Measurements from ENCODE around the gene KLHL13.
"Not testable (repeated sequence)": the region's sequence is repeated elsewhere in the genome, so short reads cannot be mapped to it uniquely, and the experiment has no call there.

KLHL13 gene

GRCh38 chrX:117989512-117989911 lies 127.1 kb downstream of the KLHL13 start:
- no peak for DNase-seq

DNA sequence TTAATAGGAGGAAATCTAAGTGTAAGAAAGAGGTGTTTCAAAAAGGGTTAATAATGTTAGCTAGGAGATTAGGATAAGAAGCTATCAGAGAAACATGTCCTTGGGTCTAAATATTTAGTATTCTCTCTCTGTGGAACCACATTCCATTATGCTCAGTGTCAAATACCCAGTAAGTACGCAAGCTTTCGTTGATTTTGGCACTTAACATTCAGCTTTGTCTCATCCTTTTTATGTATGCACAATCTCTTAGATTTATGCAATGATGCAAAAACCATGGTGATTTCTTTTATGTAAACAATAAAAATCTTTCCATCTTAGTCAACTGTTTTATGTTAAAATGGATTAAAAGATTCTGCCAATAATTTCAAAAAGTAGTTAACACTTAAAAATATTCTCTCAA lies 129.2 kb downstream of the KLHL13 start:
- DNase-seq: no peak

DNA sequence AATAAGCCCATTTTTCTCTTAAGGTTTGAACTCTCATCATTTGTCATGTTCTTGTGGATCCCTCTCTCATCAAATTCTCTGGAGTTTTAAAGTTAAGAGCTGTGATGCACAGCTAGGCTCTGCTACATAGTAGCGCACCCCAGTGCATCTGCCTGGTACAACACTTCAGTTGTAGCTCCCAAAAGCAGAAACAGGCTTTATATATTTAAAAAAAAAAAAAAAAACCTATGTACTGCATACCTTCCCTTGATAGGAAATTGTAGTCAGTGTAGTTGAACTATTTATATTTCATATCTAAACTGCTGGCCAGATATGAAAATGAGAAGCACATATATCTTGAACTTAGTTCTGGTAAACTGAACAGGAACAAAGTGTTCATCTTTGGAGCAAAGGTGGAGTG lies 131.4 kb downstream of the KLHL13 start:
- DNase-seq: no peak

DNA sequence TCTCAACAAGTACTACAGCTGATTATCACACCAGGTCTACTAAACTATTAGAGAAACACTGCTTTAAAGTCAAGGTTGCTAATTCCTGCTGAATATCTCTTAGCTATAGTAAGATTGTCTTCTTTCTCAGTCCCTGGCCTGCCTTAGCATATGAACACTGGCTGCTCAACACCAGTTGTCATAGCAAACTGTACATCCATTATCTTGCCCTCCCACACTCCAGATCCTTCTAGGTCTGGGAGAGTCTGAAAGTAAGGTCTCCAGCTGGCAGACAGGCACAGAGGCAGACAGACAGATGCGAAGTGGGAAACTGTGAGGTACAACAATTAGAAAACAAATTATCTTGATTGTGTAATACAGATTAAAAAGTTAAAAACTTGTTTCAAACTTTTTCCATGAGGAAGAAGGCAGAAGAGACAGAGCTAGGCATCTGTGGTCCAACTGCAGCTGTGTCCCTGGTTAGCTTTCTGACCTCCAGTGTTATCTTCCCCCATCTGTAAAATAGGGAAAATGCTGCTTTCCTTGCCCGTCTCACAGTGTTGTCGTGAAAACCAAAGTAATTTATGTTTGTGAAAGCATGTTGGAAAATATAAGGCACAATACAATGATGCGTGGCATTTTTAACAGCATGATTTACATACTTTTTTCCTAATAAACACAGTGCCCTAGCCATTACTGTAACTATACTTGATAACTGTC lies 133.8 kb downstream of the KLHL13 start:
- DNase-seq: no peak

GRCh38 chrX:117978402-117978801 lies 138.2 kb downstream of the KLHL13 start:
- no peak for DNase-seq

- DNase-seq: no peak
These were observed 139.1 kb downstream of the KLHL13 start for GRCh38 chrX:117977526-117977925.

DNA sequence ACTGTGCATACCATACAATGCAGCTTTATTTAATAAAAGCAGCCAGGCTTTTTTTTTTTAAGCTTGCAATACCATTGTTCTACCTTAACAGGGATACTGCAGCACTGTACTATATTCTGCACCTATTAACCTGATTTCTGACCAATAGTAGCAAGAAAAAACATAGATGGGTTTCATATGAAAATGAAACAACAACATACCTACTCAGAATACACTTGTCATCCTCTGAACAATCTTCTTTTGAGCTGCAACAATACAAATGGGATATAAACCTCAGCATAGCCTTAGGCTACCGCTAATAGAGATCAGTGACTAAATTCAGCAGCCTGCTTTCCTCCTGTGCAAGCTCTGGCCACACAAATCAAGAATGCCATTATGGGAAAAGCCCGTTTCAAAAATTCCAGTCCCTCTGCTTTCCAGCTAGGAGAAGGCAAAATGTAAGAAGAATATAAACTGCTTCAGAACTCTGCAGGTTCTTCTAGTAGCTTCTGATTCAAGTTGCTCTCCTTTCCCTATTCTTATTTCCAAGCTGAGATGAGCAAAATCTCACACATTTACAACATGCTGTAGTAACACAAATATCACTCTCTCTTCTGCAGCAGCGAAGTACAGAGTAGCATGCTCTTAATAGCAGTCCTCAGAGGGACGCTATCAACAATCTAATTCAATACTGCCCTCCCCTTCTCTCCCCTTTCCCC lies 143.4 kb downstream of the KLHL13 start:
- DNase-seq: no peak

DNA sequence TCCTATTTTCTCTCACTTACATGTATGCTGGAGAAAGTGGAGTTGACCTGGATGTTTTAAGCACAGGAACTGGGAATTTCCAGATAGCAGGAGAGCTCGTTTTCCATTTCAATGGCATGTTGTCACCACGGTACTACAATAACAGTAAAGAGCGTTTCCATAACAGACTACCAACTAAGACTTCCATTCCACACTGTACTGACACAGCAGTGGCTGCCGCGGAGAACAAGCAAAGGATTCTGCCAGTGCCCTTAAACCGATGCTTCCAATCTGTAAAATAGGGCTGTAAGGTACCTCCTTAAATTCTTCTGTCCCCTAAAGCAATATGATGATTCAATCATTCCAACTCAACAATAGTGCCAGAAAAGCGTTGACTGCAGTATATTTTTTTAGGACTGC lies 143.9 kb downstream of the KLHL13 start:
- DNase-seq: no peak

DNA sequence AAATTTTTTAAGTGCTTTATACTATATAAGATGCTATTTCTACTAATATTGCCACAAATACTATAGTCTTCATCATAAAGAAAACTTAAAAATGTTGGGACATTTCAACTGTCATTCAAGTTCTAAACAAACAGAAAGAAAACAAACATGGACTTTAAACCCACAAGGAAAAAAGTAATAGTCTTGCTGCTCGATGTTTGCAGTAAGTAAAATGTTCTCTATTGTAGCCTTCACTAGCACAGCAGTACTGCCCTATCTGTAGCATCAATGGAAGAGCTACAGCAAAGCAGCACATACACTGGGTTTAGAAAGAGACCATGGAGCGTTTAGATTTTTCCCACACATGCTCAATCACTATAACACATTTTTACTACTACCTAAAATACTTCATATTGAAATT lies 146.8 kb downstream of the KLHL13 start:
- no peak for DNase-seq

DNA sequence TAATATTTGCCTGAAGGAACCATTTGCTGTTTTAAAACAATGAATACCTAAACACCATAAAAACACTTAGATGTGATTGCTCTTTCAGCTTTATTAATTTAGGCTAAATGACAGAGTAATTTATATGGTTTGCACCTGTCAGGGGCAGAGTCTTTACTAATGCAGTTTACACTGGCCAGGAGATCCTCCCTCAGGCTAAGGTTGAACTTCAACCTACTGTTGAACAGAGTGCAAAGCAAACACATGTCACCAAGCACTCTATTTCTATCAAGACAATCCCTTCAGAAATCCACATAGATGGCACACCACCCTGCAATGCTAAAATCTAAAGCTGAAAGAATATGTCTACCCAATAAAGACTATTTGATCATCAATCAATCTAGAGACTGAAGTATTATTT lies 147.3 kb downstream of the KLHL13 start:
- no peak for DNase-seq

GRCh38 chrX:117959045-117959444 lies 157.6 kb downstream of the KLHL13 start:
- no peak for DNase-seq

DNA sequence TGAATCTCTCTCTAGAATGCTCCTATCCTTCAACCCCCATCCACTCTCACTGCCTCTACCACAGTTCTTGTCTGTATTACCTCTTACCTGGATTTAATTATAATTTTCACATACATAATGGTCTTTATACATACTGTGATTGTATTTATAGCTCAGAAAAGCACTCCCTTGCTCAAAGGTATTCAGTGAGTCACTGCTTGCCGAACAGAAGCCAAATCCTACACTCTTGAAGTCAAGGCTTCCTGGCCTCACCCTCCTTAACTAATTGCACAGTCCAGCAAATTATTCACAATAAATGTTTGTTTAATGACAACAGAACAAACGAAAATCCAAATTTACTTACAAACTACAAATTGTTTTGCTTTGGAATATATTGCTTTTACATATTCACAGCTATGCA lies 159.5 kb downstream of the KLHL13 start:
- DNase-seq: no peak

GRCh38 chrX:117939296-117939695 lies 177.3 kb downstream of the KLHL13 start:
- DNase-seq: not testable (repeated sequence)

DNA sequence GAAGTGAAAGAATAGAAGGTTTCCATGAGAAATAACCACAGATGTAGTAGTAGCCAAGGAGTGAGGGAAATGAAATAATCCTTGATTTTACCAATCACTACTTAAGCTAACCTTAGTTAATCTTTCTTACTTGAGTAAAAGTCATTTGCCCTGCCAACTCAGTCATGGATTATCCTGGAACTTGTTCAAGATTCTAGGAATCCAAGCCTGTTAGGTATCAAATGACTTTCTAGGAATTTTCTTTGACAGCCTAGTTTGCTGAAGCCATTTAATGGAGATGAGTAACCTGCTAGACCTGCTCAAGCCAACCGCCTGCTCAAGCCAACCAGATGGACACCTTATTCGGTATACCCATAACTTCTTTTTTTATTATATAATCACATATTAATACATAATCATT lies 180.5 kb downstream of the KLHL13 start:
- no peak for DNase-seq

GRCh38 chrX:117930116-117930515 lies 186.5 kb downstream of the KLHL13 start:
- not testable (repeated sequence) for DNase-seq

DNA sequence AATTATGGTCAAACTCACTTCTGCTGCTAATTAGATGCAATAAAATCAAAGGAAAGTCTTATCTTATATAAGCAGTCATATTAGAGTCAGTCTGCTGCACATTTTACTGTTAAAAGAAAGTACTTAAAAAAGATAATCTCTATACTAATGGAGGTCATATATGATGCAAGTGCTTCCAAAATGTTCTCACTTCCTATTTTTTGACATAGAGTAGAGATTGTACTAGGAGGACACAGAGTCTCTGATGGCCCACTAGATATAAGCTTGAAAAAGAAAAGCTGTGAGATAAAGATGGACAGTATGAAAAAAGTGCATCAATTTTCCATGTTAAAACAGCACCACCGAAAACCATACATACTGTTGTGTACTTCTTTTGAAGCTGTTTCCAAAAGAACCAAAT lies 196.9 kb downstream of the KLHL13 start:
- no peak for DNase-seq

GRCh38 chrX:117910216-117910615 lies 206.4 kb downstream of the KLHL13 start:
- no peak for DNase-seq

GRCh38 chrX:117898226-117898625 lies 218.4 kb downstream of the KLHL13 start:
- DNase-seq: no peak

GRCh38 chrX:117895418-117895817 lies 221.2 kb downstream of the KLHL13 start:
- no peak for DNase-seq

DNA sequence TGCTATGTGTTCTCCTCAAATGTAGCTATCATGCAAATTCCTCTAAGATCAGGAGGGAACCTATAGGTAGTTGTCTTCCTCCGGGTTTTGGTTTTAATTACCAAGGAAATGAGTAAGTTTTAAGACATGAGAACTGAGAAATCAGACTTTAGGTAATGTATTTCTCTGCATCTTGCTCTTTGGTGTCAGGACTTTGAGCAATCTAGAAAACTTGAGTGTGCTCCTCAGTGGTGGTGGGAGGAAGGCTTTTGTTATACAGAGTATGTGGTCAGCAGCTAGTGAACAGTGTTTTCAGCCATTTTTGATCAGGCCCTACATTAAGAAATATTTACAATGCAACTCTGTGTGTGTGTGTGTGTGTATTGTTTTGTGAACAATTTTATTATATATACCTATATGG lies 224.1 kb downstream of the KLHL13 start:
- DNase-seq: no peak

DNA sequence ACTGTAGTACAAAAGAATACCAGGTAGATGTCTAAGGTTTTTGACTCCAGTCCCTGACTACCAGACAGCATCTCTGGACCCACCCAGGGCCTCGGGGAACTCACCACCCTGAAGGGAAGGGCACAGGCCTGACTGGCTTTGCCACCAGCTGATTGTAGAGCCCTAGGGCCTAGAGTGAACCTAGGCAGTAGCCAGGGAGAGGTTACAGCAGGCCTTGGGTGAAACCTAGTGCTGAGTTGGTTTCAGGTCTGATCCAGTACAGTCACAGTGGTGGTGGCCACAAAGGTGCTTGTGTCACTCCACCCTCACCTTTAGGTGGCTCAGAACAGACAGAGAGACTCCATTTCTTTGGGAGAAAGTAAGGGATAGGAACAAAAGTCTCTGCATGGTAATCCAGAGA lies 244.8 kb downstream of the KLHL13 start:
- DNase-seq: no peak

- no peak for DNase-seq
These were observed 256.1 kb downstream of the KLHL13 start for GRCh38 chrX:117860517-117860916.

DNA sequence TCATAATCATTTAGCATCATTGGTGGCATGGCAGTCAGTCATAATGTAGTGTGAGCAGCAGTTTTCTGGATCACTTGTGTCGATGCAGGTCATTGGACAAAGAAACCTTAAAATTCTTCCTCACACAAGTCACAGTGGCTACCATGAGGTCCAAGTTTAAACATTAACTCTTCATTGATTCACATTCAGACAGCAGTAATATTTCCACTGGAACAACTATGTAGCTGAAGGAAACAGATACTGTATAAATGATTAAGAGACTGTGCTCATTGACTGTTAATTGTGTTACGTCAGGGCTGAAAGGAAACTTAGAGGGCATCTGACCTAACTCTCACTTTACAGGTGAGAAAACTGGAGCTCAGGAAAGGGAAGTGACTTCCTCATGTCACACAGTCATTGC lies 261.8 kb downstream of the KLHL13 start:
- DNase-seq: no peak

DNA sequence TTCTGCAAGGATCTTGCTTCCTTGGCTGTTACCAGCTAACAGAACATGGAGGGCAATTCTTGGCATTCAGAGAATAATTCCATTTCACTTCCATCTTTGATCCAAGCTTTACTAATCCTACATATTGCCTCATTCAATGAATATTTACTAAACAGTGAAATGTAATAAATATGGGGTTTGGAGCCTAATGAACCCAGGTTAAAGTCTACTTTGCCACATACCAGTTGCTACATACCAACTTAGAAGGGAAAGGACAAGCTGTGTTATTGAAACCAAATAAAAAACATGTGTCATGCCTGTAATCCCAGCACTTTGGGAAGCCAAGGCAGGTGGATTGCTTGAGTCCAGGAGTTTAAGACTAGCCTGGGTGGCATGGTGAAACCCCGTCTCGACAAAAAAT lies 265.6 kb downstream of the KLHL13 start:
- no peak for DNase-seq

Measured in NCI-H510A (cell line).